AG09319 (cell line): ENCODE data around the gene HECA.

Experiments used
- DNase-seq: peaks from one replicate; pipeline ENCODE4 v3.0.0-alpha.2; 2010; ENCODE audit warnings: low read depth; ENCODE audit errors: extremely low read depth
- TF ChIP-seq, protein P1 (sequence below): IDR thresholded peaks from 2 replicates; pipeline ENCODE4 v1.5.1; 2011; ENCODE audit warnings: low read depth, mild to moderate bottlenecking, inconsistent platforms, low read length, moderate library complexity

Gene HECA, protein sequence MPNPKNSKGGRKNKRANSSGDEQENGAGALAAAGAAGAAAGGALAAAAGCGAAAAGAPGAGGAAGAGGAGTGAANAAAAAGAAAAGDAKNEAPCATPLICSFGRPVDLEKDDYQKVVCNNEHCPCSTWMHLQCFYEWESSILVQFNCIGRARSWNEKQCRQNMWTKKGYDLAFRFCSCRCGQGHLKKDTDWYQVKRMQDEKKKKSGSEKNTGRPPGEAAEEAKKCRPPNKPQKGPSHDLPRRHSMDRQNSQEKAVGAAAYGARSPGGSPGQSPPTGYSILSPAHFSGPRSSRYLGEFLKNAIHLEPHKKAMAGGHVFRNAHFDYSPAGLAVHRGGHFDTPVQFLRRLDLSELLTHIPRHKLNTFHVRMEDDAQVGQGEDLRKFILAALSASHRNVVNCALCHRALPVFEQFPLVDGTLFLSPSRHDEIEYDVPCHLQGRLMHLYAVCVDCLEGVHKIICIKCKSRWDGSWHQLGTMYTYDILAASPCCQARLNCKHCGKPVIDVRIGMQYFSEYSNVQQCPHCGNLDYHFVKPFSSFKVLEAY

GRCh38 chr6:139134817-139135577 lies at the start of gene HECA:
Gene HECA (plus strand): TSS chr6:139135080. CDS start chr6:139135397, 317 bp downstream.
- TF ChIP-seq, protein P1, sequence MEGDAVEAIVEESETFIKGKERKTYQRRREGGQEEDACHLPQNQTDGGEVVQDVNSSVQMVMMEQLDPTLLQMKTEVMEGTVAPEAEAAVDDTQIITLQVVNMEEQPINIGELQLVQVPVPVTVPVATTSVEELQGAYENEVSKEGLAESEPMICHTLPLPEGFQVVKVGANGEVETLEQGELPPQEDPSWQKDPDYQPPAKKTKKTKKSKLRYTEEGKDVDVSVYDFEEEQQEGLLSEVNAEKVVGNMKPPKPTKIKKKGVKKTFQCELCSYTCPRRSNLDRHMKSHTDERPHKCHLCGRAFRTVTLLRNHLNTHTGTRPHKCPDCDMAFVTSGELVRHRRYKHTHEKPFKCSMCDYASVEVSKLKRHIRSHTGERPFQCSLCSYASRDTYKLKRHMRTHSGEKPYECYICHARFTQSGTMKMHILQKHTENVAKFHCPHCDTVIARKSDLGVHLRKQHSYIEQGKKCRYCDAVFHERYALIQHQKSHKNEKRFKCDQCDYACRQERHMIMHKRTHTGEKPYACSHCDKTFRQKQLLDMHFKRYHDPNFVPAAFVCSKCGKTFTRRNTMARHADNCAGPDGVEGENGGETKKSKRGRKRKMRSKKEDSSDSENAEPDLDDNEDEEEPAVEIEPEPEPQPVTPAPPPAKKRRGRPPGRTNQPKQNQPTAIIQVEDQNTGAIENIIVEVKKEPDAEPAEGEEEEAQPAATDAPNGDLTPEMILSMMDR: no peak
- peak; percentile 85 for DNase-seq

DNA sequence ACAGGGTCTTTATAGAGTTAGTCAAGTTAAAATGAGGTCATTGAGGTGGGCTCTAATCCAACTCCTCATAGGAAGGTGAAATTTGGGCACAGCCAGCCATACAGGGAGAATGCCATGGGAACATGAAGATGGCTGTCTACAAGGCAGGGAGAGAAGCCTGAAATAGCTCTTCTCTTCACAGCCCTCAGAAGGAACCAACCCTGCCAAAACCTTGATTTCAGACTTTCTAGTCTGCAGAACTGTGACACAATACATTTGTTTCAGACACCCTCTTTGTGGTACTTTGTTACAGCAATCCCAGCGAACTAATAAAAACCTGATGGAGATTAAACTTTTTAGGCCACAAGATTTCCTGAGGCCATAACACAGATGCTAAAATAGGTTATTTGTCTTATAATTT lies 43.1 kb upstream of the HECA start:
- TF ChIP-seq, protein P1: no peak
- no peak for DNase-seq

DNA sequence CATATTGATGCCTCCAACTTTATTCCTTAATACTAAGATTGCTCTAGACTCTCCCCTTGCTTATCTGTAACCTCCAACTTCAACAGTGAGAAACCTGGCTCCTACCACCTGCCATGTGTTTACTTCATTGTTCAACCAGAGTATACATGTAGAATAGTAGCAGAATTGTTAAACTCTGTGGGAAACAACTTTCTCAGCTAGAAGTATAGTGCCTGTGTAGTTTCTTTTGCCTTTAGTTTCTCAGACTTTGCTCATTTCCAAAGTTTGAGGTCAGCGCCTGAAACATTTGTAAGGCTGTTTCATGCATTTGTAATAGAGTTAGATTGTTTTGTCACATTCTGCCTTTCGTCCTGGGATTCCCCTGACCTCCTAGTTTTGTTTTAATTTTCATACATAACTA lies 34.9 kb upstream of the HECA start:
- DNase-seq: no peak
- TF ChIP-seq, protein P1: no peak

- no peak for DNase-seq
- TF ChIP-seq, protein P1: no peak
Measured at GRCh38 chr6:139107051-139107450, 27.8 kb upstream of the HECA start.

- TF ChIP-seq, protein P1: no peak
- no peak for DNase-seq
Measured at GRCh38 chr6:139108378-139108777, 26.5 kb upstream of the HECA start.

DNA sequence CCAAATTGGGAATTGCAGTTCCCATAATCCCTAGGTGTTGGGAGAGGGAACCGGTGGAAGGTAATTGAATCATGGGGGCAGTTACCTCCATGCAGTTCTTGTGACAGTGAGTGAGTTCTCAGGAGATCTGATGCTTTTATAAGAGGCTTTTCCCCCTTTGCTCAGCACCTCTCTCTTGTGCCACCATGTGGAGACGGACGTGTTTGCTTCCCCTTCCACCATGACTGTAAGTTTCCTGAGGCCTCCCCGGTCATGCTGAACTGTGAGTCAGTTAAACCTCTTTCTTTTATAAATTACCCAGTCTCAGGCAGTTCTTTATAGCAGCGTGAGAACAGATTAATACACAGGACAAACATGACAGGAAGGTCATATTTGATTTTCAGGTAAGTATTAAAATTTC lies 25.3 kb upstream of the HECA start:
- TF ChIP-seq, protein P1: peak; percentile 24
- no peak for DNase-seq

GRCh38 chr6:139112146-139112545 lies 22.7 kb upstream of the HECA start:
- TF ChIP-seq, protein P1: no peak
- no peak for DNase-seq
